Measurements from ENCODE around the gene GNAI1.

Gene GNAI1

DNA sequence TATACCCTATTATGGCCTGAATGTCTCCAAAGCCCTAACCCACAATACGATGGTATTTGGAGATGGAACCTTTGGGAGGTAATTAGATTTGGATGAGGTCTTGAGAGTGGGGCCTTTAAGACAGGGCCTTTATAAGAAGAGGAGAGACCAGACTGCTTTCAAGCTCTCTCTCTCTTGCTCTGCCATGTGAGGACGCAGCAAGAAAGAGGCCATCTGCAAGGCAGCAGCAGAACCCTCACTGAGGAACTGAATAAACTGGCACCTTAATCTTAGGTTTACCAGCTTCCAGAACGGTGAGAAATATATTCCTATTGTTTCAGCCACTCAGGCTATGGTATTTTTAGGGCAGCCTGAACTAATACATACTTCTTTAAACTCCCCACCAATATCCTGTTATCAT lies 2.0 kb upstream of the GNAI1 start:
- Histone ChIP-seq H3K4me1 (ENCODE audit: low read depth, poor library complexity, severe bottlenecking) (peaks cover 27% of the 10 kb centered on the region), H3K4me2 (no peak overlapping the region), H4K20me1 (ENCODE audit: insufficient read depth) (no peaks in the 10 kb centered on the region), H3K9ac (no peak overlapping the region), H3K36me3 (ENCODE audit: insufficient read depth) (no peaks in the 10 kb centered on the region), H3K27me3 (ENCODE audit: insufficient read depth, low read depth) (no peaks in the 10 kb centered on the region; the same call in 1 of the 2 replicates), H3K79me2 (ENCODE audit: insufficient read depth, low read depth) (no peaks in the 10 kb centered on the region), H3K27ac (no peak overlapping the region), H3K4me3 (IDR thresholded peaks at IDR 0.05; ENCODE audit: insufficient read depth, low read depth, low read length) (no peak overlapping the region), H2AFZ (ENCODE audit: low read depth) (no peak overlapping the region)
- TF ChIP-seq CTCF (conservative IDR thresholded peaks at IDR 0.05; ENCODE audit: low read depth, low read length): no peak

GRCh38 chr7:80133361-80134114 lies 1.1 kb upstream of the GNAI1 start:
- peak overlapping the region; percentile 96; the same call in 1 of the 2 replicates for H2AFZ ChIP-seq (ENCODE audit: low read depth)
- H3K79me2 ChIP-seq (ENCODE audit: insufficient read depth, low read depth): no peaks in the 10 kb centered on the region
- H3K9ac ChIP-seq: no peak overlapping the region
- no peaks in the 10 kb centered on the region for H4K20me1 ChIP-seq (ENCODE audit: insufficient read depth)
- H3K4me1 ChIP-seq (ENCODE audit: low read depth, poor library complexity, severe bottlenecking): peaks cover 17% of the 10 kb centered on the region
- H3K27ac ChIP-seq: no peak overlapping the region
- H3K4me3 ChIP-seq (IDR thresholded peaks at IDR 0.05; ENCODE audit: insufficient read depth, low read depth, low read length): no peak overlapping the region
- H3K4me2 ChIP-seq: 0 out of 2 replicates have a peak overlapping the region, but pooled peaks have one; percentile 27
- no peaks in the 10 kb centered on the region; the same call in 1 of the 2 replicates for H3K27me3 ChIP-seq (ENCODE audit: insufficient read depth, low read depth)
- H3K36me3 ChIP-seq (ENCODE audit: insufficient read depth): no peaks in the 10 kb centered on the region
- TF ChIP-seq CTCF (conservative IDR thresholded peaks at IDR 0.05; ENCODE audit: low read depth, low read length): no peak

GRCh38 chr7:80134115-80134535 lies 506 bp upstream of the GNAI1 start:
- Histone ChIP-seq H3K79me2 (ENCODE audit: insufficient read depth, low read depth) (peaks cover under 1% of the 10 kb centered on the region; the same call in 1 of the 2 replicates), H3K4me1 (ENCODE audit: low read depth, poor library complexity, severe bottlenecking) (peaks cover 14% of the 10 kb centered on the region), H3K4me3 (IDR thresholded peaks at IDR 0.05; ENCODE audit: insufficient read depth, low read depth, low read length) (no peak overlapping the region), H3K36me3 (ENCODE audit: insufficient read depth) (no peaks in the 10 kb centered on the region), H4K20me1 (ENCODE audit: insufficient read depth) (no peaks in the 10 kb centered on the region), H3K27ac (no peak overlapping the region), H3K27me3 (ENCODE audit: insufficient read depth, low read depth) (no peaks in the 10 kb centered on the region; the same call in 1 of the 2 replicates), H3K4me2 (peak overlapping the region; percentile 27; the same call in 1 of the 2 replicates), H3K9ac (peak overlapping the region; percentile 66; the same call in 1 of the 2 replicates), H2AFZ (ENCODE audit: low read depth) (peak overlapping the region; percentile 96)
- no peak for TF ChIP-seq CTCF (conservative IDR thresholded peaks at IDR 0.05; ENCODE audit: low read depth, low read length)

DNA sequence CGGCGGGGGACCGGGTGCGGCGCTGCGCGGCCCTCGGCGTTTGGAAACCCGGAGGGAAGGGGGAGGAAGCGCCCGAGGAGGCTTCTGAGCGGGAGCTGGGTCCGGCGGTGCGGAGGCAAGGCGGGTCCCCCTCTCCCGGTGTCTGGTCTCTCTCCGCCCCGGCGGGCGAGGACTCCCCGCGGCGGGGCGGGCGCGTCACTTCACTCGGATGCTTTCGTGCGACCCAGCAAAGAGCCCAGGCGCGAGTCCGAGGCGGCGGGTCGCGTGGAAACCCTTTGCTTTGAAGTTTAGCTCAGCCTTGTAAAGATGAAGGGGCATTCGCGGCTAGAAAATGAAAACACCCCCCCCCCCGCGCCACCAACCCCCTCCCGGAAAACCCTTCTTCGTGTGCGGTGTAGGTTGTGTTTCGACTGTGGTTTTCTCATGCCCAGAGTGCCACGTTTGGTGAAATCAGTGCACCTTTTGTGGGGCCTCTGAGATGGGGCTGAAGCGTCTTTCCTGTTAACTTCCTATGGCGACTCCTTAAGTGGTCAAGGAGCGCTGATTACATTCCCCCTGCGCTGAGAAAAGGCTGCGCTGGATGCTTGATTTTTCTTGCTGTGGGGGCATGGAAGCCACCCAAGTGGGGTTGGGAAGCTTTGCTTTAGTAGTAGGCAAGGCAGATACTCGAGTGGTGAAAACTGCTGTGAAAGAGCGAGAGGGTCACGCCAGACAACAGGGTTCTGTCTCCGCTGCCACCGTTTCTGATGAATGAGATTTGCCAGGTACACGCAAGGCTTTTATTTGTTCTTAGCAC lies 876 bp downstream of the GNAI1 start:
- no peaks in the 10 kb centered on the region; the same call in 1 of the 2 replicates for H3K27me3 ChIP-seq (ENCODE audit: insufficient read depth, low read depth)
- no peaks in the 10 kb centered on the region for H4K20me1 ChIP-seq (ENCODE audit: insufficient read depth)
- peak overlapping the region; percentile 96 for H2AFZ ChIP-seq (ENCODE audit: low read depth)
- H3K4me2 ChIP-seq: peak overlapping the region; percentile 86
- peaks cover 6% of the 10 kb centered on the region; the same call in 1 of the 2 replicates for H3K79me2 ChIP-seq (ENCODE audit: insufficient read depth, low read depth)
- H3K4me3 ChIP-seq (IDR thresholded peaks at IDR 0.05; ENCODE audit: insufficient read depth, low read depth, low read length): no peak overlapping the region
- TF ChIP-seq CTCF (conservative IDR thresholded peaks at IDR 0.05; ENCODE audit: low read depth, low read length): no peak
- H3K36me3 ChIP-seq (ENCODE audit: insufficient read depth): no peaks in the 10 kb centered on the region
- H3K4me1 ChIP-seq (ENCODE audit: low read depth, poor library complexity, severe bottlenecking): peaks cover 14% of the 10 kb centered on the region
- H3K9ac ChIP-seq: peak overlapping the region; percentile 66
- peak overlapping the region; percentile 38; the same call in 1 of the 2 replicates for H3K27ac ChIP-seq
